Dedifferentiated amniotic fluid mesenchymal stem cell (primary cell): Measurements from ENCODE around the gene CFAP92.
"Not testable (repeated sequence)": the region's sequence is repeated elsewhere in the genome, so short reads cannot be mapped to it uniquely, and the experiment has no call there.

Source experiments
- DNase-seq: peaks from one replicate; pipeline ENCODE4 v3.0.0-alpha.2; 2016; ENCODE audit errors: extremely low spot score

CFAP92 gene

DNA sequence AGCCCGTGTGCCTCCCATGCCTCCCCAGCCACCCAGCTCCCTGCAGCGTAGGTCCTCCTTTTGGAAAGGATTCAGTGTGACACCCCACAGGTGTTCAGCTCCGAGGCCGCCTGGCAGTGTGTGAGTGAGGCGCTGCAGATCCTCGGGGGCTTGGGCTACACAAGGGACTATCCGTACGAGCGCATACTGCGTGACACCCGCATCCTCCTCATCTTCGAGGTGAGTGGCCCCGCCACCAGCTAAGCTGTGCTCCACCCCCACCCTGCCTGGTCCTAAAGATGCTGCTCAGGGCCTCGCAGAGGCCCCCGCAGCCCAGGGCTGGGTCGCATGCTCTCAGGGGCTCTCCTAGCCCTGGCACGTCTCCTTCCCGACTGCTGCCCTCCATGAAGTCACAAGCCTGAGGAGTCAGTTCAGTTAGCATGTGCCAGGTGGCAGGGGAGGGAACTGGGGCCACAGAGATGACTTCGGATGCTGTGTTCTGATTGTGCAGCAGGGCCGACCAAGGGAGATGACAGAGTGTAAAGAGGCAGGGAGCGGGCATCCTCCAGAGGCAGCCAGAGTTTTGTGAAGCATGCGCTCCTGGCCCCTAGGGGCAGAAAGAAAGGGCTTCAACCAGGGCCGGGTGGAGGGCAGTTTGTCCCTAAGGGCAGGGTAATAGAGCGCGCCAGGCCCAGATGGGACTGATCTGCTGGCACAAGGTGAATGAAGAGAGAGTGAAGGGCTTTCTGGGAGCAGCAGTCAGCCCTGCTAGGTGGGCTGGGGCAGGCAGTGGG is 87.7 kb downstream of the CFAP92 start:
- DNase-seq: no peak

DNA sequence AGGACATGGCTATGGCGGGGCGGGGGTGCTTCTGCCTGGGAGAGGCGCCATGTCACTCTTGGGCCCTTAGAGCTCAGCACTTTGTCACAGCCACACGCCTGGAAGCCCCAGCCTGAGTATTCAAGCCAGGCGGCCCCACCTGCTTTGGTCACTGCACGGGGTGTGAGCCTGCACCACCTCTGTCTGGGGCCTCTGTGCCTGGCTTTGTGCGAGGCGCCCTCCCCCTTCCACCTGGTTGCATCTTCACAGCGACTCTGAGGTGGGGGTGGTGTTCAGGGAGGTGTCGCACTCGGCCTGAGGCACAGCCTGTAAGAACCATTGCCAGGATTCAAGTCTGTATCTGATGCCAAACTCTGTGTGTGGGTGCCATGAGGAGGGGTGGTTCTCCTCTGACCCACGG is 90.4 kb downstream of the CFAP92 start:
- DNase-seq: no peak

DNA sequence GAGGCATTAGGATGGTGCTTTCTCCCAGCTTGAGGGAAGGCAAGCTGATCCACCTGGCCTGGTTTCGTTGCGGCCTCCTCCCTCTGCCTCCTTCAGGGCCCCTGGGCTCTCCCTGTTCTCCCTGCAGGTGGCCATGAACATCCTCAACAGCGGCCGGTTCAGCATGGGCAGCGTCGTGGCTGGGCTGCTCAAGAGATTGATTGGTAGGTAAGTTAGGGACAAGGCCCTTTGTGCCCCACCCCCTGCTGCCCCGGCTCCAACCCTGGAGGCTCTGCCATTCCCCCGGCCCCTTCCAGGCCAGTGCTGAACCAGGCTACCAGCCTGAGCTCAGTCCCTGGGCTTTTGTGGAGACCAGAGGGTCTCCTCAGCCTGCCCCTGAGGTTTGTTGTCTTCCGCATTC is 91.5 kb downstream of the CFAP92 start:
- no peak for DNase-seq

DNA sequence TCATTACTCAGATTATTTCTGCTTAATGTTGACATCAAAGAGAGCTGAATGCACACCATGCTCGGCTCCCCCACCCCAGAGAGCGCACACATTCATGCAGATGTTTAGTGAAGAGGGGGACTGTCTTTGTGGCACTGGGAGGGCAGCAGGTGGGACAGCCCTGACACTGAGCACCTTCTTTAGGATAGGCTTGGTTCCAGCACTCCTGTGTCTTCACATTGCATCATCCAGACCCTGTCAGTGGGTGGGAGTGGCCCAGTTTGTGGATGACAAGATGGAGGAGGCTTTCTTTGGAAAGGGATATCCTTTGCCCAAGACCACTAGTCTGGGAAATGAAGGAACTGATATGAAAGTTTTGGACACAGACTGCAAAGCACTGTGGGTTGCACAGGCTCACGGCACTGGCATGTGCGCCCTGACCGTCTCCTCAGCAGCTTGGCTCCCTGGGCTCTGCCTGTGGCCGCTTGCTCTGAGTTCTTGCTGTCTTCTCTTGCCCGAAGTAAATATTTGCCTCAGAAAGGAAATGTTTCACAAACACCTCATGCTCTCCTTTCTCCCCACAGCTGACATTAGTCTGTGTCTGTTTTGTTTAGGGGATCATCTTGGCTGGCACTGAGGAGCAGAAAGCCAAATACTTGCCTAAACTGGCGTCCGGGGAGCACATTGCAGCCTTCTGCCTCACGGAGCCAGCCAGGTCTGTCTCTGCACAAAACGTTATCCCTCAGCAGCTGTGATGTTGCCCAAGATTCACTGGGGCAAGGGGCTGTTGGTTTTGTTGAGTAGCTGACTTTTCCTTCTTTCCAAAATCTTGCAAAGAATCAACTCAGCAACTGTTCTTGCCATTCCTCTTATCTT is 97.8 kb downstream of the CFAP92 start:
- no peak for DNase-seq

DNA sequence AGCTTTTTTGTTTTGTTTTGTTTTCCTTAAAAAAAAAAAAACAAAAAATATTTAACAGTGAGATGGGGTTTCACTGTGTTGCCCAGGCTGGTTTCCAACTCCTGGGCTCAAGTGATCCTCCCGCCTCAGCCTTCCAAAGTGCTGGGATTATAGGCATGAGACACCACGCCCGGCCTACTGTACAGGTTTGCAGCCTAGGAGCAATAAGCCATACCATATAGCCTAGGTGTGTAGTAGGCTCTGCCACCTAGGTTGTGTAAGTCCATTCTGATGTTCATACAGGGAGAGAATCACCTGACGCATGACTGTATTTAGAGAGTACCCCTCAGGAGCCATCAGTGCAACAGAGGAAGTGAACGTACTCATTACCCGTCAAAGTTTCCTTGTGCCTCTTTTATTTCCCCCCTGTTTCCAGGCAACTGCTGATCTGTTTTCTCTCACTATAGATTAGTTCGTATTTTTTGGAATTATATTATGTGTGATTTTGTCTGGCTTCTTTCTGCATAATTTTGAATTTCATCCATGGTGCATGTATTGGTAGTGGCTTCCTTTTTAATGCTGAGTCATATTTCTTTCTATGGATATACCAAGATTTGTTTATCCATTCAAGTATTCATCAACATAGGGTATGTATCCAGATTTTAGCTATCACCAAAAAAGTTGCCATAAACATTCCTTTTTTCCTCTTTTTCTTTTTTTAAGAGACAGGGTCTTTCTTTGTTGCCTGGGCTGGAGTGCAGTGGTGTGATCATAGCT is 104.6 kb downstream of the CFAP92 start:
- DNase-seq: no peak

DNA sequence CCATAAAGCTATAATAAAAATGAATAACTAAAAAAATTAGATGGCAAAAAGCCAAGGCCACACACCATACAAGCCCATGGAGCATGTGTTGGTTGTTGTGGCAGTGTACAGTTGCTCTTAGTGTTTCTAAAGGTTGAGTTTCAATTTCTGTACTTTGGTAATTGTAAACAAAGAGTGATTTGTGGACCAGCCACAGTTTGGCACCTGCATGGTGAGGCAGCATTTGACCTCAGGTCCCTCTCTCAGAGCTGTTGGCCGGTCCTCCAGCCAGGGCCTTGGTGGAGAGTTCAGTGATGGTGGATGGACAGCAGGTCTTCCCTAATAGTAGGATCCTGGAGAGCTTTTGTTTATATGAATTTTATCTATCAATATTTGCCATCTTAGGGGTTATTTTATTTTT is 108.9 kb downstream of the CFAP92 start:
- no peak for DNase-seq

DNA sequence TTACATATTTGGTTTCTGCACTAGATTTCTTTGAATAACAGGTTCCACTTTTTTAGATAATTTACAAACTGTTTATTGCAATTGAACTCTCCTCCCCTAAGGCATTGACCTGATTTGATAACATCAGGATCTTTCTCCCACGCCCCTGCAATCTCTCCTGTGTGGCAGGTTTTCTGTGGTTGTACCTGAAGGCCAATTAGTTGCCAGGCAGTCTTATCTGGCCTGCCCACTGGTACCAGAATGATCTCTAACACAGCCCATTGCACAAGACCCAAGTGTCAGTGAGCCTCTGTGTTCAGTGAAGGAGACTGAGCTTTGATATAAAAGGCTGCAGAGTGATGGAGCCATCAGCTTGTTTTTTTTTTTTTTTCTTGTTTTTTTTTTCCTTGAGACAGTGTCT is 111.2 kb downstream of the CFAP92 start:
- DNase-seq: no peak

DNA sequence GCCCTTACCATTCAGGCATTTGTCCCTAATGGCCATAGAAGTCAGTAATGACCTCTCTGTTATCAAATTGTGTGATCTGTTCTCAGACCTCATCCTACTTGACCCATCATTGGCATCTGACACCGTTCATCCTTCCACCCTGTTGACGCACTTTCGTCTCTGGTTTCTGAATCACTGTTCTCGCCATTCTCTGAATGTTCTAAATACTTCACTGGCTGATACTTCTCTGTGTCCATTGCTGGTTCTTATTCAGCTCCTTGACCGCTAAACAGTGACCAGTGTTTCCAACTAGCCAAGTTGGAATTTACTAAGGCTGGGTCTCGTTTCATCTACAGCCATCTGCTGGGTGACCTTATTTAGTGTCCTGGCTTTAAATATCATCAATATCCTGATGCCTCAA is 112.3 kb downstream of the CFAP92 start:
- DNase-seq: no peak

DNA sequence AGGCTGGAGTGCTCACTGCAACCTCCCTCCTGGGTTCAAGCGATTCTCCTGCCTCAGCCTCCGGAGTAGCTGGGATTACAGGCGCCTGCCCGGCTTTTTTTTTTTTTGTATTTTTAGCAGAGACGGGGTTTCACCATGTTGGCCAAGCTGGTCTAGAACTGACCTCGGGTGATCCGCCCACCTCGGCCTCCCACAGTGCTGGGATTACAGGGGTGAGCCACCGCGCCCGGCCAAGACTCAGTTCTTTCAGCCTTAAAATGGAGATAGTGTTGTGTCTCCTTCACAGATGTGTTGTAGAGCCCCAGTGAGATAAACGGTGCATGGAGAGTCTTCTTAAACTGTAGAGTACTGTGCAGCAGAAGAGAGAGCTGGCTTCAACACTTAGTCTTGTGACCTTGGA is 113.4 kb downstream of the CFAP92 start:
- not testable (repeated sequence) for DNase-seq

DNA sequence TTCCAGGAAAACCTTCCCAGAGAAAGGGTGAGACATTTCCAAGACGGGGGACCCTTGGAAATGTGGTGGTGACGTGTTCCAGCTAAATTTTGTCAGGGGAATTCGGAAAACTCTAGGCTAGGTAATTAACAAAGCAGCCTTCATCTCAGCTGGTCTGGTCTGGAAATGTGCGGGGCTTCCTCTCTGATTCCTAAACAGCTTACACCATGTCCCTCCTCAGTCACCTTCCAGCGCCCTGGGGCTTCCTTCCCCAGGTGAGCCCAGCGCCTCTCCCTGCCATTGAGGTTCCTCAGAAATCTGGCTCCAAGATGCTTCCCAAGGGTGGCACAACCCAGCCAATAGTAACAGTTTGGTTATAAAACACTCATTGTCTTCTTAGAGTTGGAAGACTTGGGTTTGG is 113.9 kb downstream of the CFAP92 start:
- DNase-seq: no peak

DNA sequence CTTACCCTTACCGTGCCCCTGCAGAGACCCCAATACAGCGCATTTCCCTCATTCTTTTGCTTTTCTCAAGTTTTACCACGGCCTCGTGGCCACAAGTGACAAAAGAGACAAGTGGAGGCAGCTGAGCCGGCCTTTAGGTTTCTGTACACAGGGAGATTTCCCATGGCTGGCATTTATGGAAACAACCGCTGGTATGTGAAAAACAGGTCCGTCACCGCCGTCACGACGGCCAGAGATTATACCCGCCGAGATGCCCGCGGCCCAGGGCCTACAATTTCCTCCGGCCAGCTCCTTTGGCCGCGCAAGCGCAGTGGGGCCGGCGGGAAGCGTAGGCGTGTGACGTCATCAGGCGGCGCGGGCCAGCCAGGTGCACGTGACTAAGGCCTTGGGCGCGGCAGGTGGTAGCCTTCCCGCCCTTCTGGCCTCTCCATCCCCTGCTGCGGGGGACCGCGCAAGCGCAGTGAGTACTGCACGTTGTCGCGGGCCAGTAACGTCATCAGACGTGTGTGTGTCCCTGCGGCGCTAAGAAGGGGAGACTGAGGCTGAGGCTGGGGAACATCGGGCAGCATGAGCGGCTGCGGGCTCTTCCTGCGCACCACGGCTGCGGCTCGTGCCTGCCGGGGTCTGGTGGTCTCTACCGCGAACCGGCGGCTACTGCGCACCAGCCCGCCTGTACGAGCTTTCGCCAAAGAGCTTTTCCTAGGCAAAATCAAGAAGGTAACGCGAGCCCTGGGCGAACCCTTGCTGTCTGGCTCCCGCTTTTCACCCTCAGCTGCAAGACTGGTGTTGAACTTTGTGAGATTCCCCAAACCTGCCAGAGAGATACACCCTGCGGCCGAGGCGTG is 114.5 kb downstream of the CFAP92 start, which contains the start of gene ACAD9:
Gene ACAD9 (plus strand): TSS at position 496 of the 845 bp plus-strand sequence. CDS start 72 bp downstream, at position 568.
- DNase-seq: peak; percentile 95

DNA sequence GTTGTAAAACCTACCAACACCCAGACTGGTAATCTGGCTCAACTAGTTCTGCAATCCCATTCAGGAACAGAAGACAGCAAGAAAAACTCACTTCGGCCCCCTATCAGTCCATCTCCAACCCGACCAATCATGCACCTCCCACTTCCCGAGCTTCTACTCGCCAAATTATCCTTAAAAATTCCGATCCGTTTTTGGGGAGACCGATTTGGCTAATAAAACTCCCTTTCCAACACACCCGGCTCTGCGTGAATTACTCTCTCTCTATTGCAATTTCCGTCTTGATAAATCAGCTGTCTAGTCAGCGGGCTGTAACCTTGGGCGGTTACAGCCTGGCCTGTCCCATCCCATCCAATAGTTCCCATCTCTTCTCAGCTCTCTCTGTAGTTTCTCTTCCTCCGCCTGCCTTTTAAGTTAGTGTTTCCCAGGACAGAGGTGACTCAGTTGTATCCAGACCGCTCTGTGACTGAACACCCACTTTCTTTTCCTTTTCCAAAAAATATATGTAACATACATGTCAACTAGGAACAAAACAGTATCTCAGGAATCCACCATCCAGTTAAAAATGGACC is 115.2 kb downstream of the CFAP92 start:
- DNase-seq: peak; percentile 44

DNA sequence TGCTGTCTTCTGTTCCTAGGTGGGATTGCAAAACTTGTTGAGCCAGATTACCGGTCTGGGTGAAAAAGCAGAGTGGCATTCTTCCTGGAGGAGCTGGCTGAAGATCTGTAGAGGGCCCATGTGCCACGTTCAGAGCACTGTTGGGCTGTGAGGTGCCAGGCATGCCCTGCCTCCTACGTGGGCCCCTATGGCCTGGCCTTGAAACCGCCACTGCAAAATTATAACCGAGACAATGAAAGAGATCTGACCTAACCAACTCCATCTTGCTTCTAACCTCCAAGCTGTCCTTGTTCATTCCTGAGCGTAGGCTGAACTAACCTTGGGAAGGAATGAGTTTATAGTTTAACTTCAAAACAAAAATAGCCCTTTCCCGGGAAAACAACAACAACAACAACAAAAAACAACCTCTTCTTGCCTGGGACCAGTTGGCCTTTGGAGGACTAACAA is 115.8 kb downstream of the CFAP92 start:
- no peak for DNase-seq

DNA sequence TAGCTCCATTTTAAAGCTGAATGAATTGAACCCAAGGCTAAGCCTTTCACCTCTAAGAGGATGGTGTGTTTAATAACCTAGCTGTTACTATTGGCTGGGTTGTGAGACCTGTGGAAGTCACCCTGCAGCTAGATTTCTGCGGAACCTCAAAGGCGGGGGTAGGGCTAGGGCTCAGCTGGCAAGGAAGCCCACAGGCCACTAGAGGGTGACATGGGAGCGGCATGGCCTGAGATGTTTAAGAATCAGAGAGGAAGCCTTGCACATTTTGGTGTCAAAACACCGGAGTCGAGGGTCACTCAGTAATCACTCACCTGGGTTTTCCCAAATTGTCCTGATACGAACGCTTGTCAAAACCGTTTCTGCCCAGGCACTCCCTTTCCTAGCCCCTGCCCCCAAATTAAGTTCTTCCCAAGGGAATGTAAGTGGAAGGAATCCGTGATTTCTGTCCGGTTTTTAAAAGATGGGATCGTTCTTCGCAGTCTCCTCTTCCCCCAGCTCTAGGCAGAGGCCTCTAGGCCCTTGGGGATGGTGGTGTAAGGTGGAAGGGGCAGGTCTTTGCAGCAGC is 118.2 kb downstream of the CFAP92 start:
- DNase-seq: no peak

DNA sequence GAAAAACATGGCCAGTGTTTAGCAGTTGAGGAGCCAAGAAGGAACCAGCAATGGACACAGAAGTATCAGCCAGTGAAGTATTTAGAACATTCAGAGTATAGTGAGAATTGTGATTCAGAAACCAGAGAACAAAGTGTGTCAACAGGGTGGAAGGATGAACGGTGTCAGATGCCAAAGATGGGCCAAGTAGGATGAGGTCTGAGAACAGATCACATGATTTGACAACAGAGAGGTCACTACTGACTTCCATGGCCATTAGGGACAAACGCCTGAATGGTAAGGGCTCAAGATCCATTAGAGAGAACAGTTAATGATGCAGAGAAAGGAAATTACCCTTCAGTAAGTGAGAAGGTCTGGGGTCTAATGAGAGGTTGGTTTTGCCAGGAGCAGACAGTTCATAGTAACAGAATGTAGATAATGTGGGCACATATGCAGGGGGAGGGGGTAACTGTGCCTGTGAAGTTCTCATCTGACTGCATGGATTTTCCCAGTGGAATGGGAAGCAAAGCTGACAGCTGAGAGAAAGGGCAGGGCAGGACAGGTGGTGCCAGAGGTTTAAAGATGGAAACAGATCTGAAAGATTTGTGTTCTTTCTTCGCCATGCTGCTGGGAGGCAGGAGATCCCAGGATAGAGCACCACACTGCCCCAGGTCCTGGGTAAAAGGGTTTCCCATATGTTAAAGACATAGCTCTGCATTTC is 119.2 kb downstream of the CFAP92 start:
- no peak for DNase-seq

DNA sequence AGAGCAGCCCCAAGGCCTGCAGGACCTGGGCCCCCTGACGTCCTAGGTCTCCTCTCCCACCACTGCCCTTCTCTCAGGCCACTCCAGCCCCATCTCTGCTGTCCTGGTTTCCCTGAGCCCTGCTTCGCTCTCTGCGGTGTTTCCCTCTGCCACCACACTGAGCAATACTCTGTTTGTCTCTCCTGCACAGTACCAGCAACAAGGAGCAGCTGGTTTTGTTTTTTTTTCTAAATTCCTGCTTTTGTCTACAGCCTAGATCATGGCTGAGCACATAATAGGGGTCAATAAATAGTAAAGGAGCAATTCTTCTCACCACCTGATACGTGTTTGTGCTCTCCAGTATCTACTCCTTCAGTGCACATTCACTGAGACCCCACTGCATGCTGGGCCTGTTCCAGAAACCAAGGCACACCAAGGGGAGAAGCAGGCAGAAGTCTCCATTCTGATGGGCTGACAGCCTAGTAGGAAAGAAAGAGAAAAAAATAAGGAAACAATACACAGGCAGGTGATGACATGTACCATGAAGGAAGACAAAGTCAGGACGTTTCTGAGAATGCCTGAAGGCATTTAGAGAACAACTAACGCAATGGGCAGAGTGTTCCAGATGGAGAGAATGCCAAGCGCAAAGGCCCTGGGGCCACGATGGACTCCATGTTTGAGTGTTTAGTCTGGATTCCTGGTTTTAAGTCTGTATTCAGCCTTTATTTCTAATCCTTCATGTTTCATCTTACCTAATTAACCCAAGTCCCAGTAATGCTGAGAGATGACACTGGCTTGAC is 120.4 kb downstream of the CFAP92 start:
- DNase-seq: no peak

DNA sequence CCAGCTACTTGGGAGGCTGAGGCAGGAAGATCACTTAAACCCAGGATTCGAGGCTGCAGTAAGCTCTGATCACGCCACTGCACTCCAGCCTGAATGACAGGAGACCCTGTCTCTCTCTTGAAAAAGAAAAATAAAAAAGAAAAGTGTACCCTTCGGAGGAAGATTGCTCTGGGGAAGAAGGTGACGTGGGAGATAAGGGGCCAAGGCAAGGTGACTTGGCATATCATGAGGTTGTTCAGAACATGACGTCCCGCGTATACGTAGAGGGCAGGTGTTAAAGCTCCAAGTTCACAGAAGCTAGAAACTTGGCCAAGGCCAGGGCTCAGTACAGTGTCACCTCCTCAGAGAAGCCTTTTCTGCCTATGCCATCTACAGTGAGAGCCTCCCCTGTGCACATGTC is 121.1 kb downstream of the CFAP92 start:
- no peak for DNase-seq

DNA sequence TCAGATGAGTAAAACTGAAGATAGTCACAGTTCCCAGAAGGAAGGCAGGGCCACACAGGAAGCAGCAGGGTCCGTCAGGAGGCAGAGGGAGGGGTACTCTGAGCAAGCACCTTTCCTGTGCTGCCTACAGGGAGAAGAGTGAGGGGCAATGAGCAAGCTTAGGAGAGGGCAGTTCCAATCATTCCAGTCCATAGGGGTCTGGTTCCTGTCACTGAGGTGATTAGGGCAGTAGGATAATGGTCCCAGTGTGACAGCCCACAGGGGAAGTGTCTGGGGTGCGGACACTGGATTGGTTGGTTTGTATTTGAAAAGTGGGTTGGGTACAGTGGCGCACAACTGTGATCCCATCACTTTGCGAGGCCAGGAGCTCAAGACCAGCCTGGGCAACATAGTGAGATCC is 121.6 kb downstream of the CFAP92 start:
- DNase-seq: no peak

DNA sequence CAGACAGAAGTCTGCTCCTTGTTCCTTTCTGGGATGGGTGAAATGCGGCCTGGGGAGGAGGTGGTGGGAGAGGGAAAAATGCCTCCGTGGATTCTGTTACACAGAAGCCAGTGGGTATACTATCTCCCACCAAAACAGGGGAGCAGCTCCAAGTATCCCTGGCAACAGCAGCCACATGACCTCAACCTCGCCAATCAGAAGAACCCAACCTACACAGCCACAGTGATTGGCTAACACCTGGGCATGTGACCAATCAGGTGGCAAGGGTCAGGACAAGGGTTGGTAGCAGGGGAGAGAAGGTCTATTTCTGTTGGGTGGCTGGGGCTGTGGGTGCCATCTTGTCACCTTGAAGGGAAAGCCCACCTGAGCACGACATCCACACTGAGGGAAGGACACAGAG is 123.5 kb downstream of the CFAP92 start:
- DNase-seq: no peak
